ENCODE data around the gene MCCC1. TPM values are rescaled to one million over a fixed set of nuclear protein-coding genes. Genes with fewer than 3 reads are reported as not detected.
"Not testable (repeated sequence)": the region's sequence is repeated elsewhere in the genome, so short reads cannot be mapped to it uniquely, and the experiment has no call there.

MCCC1 gene
- total RNA-seq, 2 donors from 2014 or later = 34.7 to 34.8 TPM

DNA sequence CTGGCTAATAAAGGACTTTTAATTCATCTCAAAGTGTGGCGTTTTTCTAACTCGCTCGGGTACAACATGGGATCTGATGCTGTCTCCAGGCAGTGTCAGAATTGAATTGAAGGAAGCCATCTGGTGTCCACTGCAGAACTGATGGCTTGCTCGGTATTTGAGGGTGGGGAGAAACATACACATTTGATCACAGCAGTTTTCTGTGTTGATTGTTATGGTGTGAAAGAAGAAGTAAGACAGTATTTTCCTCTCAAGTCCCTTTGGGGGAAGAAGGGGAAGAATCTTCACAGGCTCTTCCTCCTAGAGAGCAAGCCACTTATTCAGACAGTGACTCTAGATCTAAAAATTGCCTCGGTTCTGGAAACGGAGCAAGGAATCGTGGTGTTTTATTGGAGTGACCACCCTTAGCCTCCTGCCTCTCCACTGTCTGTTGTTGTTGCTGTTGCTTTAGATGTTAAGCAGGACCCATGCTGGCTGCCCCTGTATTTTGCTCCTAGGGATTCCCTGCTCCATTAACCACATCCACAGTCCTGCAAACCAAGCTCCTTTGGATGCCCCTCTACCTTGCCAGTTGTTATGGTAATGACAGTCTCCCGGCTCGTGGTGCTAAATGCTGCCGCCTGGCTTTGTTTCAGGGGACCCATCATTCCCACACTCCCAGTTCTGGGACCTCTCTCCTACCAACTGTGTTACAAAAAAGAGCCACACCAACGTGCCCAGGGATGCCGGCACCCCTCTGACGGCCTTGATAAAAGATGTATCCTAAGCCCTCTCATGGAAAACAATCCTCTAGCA, 15.3 kb upstream of the MCCC1 start:
- Histone ChIP-seq H3K36me3 (ENCODE audit: control insufficient read depth, insufficient read depth, low read length) (peaks cover 8% of the 10 kb centered on the region), H3K4me3 (ENCODE audit: low read length) (peak overlapping the region; percentile 68), H3K4me1 (ENCODE audit: control insufficient read depth, insufficient read depth, low read length) (peaks cover 4% of the 10 kb centered on the region), H3K9ac (ENCODE audit: extremely low read depth, low read length, poor library complexity, severe bottlenecking) (peak overlapping the region; percentile 68), H3K9me3 (ENCODE audit: control insufficient read depth, low read length) (peaks cover 31% of the 10 kb centered on the region), H3K27me3 (ENCODE audit: control insufficient read depth, insufficient read depth, low read length, poor library complexity, severe bottlenecking) (no peaks in the 10 kb centered on the region), H3K27ac (ENCODE audit: low read depth, low read length) (peak overlapping the region; percentile 80)
- TF ChIP-seq, protein P1, sequence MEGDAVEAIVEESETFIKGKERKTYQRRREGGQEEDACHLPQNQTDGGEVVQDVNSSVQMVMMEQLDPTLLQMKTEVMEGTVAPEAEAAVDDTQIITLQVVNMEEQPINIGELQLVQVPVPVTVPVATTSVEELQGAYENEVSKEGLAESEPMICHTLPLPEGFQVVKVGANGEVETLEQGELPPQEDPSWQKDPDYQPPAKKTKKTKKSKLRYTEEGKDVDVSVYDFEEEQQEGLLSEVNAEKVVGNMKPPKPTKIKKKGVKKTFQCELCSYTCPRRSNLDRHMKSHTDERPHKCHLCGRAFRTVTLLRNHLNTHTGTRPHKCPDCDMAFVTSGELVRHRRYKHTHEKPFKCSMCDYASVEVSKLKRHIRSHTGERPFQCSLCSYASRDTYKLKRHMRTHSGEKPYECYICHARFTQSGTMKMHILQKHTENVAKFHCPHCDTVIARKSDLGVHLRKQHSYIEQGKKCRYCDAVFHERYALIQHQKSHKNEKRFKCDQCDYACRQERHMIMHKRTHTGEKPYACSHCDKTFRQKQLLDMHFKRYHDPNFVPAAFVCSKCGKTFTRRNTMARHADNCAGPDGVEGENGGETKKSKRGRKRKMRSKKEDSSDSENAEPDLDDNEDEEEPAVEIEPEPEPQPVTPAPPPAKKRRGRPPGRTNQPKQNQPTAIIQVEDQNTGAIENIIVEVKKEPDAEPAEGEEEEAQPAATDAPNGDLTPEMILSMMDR (conservative IDR thresholded peaks at IDR 0.05) = peak; percentile 26
- Mint-ChIP-seq H3K9me3 (peaks cover 31% of the 10 kb centered on the region), H3K27ac (peak overlapping the region; percentile 85), H3K4me3 (peak overlapping the region; percentile 34), H3K36me3 (ENCODE audit: low read depth) (peaks cover 12% of the 10 kb centered on the region), H3K4me1 (peaks cover 28% of the 10 kb centered on the region), H3K27me3 (ENCODE audit: insufficient read depth) (peaks cover 3% of the 10 kb centered on the region)
- peak; percentile 76 for DNase-seq
- 47 to 54% methylated on average over 5 to 13 of the region's 13 CpGs for WGBS, 2 experiments (ENCODE audit: insufficient coverage in 1 of 2, insufficient read length in 1 of 2)

DNA sequence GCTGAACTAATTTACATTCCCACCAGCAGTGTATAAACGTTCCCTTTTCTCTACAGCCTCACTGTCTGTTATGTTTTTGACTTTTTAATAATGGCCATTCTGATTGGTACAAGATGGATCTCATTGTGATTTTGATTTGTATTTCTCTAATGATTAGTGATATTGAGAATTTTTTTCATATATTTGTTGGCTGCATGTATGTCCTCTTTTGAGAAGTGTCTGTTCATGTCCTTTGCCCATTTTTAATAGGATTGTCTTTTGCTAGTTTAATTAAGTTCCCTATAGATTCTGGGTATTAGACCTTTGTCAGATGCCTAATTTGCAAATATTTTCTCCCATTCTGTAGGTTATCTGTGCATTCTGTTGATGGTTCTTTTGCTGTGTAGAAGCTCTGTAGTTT, 10.6 kb upstream of the MCCC1 start:
- not testable (repeated sequence) for H3K27ac Mint-ChIP-seq; DNase-seq; H3K27me3 ChIP-seq (ENCODE audit: control insufficient read depth, insufficient read depth, low read length, poor library complexity, severe bottlenecking); H3K4me1 ChIP-seq (ENCODE audit: control insufficient read depth, insufficient read depth, low read length); H3K36me3 ChIP-seq (ENCODE audit: control insufficient read depth, insufficient read depth, low read length); H3K27me3 Mint-ChIP-seq (ENCODE audit: insufficient read depth); H3K9ac ChIP-seq (ENCODE audit: extremely low read depth, low read length, poor library complexity, severe bottlenecking); H3K4me3 Mint-ChIP-seq; H3K27ac ChIP-seq (ENCODE audit: low read depth, low read length)
- peak overlapping the region; percentile 72 for H3K4me3 ChIP-seq (ENCODE audit: low read length)
- Mint-ChIP-seq H3K9me3 (peaks cover 37% of the 10 kb centered on the region), H3K4me1 (peaks cover 19% of the 10 kb centered on the region), H3K36me3 (ENCODE audit: low read depth) (peaks cover 15% of the 10 kb centered on the region)
- peaks cover 46% of the 10 kb centered on the region for H3K9me3 ChIP-seq (ENCODE audit: control insufficient read depth, low read length)
- WGBS, 2 experiments (ENCODE audit: insufficient coverage in 1 of 2, insufficient read length in 1 of 2) = 100% methylated on average over 1 of the region's 1 CpG; no CpG with 5 or more reads in 1 of the 2 experiments

DNA sequence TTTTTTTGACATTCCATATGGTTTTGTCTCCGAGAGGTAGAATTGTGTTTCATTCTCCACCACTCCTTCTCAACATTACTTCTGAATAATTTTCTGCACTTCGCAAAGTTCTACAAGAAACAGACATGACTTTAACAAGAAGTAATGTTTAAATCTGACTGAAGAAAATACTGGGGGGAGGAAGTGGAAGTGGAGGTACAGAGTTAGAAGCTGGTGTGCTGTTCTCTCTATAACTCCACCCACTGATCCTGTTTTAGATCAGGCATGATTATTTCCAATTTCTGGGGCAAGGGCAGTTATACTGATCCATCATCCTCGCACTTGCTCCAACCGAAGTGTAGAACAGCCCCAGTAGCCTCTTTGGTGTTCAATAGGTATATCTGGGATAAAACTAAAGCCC, 9.2 kb upstream of the MCCC1 start:
- no peak overlapping the region for H3K9ac ChIP-seq (ENCODE audit: extremely low read depth, low read length, poor library complexity, severe bottlenecking)
- peak overlapping the region; percentile 59 for H3K4me3 ChIP-seq (ENCODE audit: low read length)
- Mint-ChIP-seq H3K4me3 (no peak overlapping the region), H3K36me3 (ENCODE audit: low read depth) (peaks cover 15% of the 10 kb centered on the region), H3K4me1 (peaks cover 8% of the 10 kb centered on the region), H3K27ac (no peak overlapping the region), H3K27me3 (ENCODE audit: insufficient read depth) (no peaks in the 10 kb centered on the region), H3K9me3 (peaks cover 43% of the 10 kb centered on the region)
- 90 to 92% methylated on average over 2 to 4 of the region's 4 CpGs for WGBS, 2 experiments (ENCODE audit: insufficient coverage in 1 of 2, insufficient read length in 1 of 2)
- H3K4me1 ChIP-seq (ENCODE audit: control insufficient read depth, insufficient read depth, low read length) = no peaks in the 10 kb centered on the region
- peaks cover 8% of the 10 kb centered on the region for H3K36me3 ChIP-seq (ENCODE audit: control insufficient read depth, insufficient read depth, low read length)
- H3K27me3 ChIP-seq (ENCODE audit: control insufficient read depth, insufficient read depth, low read length, poor library complexity, severe bottlenecking) = no peaks in the 10 kb centered on the region
- no peak for DNase-seq
- H3K9me3 ChIP-seq (ENCODE audit: control insufficient read depth, low read length) = peaks cover 54% of the 10 kb centered on the region
- no peak overlapping the region for H3K27ac ChIP-seq (ENCODE audit: low read depth, low read length)
- TF ChIP-seq, protein P1 (conservative IDR thresholded peaks at IDR 0.05) = no peak

All from endodermal cell (in vitro differentiated cells).